CD4-positive, alpha-beta T cell (primary cell): ENCODE data around the gene AUTS2. TPM values are rescaled to one million over a fixed set of nuclear protein-coding genes. Genes with fewer than 3 reads are reported as not detected.

ENCODE experiments used
- ATAC-seq: fragments of 200-7000 bp; cut with Tn5 transposase; one replicate; pipeline ENCODE4 v1.10.0; 2022; ENCODE audit warnings: mild to moderate bottlenecking; ENCODE audit not compliant: poor library complexity
- CTCF ChIA-PET: fragments of 350-600 bp; sonication (Branson Sonifier 250); formaldehyde crosslinking; loops from one replicate; lab custom pipeline; 2021; ENCODE audit warnings: antibody characterized with exemption, inconsistent platforms; lab: Charles Lee
- POLR2A ChIA-PET: fragments of 350-600 bp; sonication (Branson Sonifier 250); formaldehyde crosslinking; loops from one replicate; lab custom pipeline; 2021; ENCODE audit warnings: antibody characterized with exemption, inconsistent platforms; lab: Charles Lee
- DNase-seq, 14 experiments: peaks; one replicate each; pipeline ENCODE4 v3.0.0-alpha.2; 2013 to 2020; ENCODE audit warnings: mixed read lengths in 2 of 14
- H3K27ac ChIP-seq, 2 donors: one replicate each; pipeline versions ENCODE4 v1.5.1 to v1.7.0; 2013; ENCODE audit warnings: low read length in 2 of 2, low read depth in 1 of 2, mild to moderate bottlenecking in 1 of 2
- H3K27me3 ChIP-seq, 2 experiments: 1 replicate in 1 of 2; 2 replicates in 1 of 2; pipeline versions ENCODE4 v1.6.1 to v1.7.0; 2013; ENCODE audit warnings: low read length in 2 of 2, control low read depth in 1 of 2, mild to moderate bottlenecking in 1 of 2, moderate library complexity in 1 of 2; ENCODE audit not compliant: insufficient read depth in 2 of 2, control insufficient read depth in 1 of 2
- H3K36me3 ChIP-seq: one replicate; pipeline ENCODE4 v1.6.1; 2013; ENCODE audit warnings: low read length, control low read depth; ENCODE audit not compliant: insufficient read depth
- H3K4me1 ChIP-seq: one replicate; pipeline ENCODE4 v1.6.1; 2013; ENCODE audit warnings: low read length, control low read depth; ENCODE audit not compliant: insufficient read depth
- H3K4me3 ChIP-seq: one replicate; pipeline ENCODE4 v1.5.1; 2013; ENCODE audit warnings: mild to moderate bottlenecking, low read length, moderate library complexity
- H3K9me3 ChIP-seq, 2 experiments: 1 replicate in 1 of 2; 2 replicates in 1 of 2; pipeline versions ENCODE4 v1.6.1 to v1.7.0; 2013; ENCODE audit warnings: low read length in 2 of 2, mild to moderate bottlenecking in 2 of 2, control low read depth in 1 of 2, moderate library complexity in 1 of 2; ENCODE audit not compliant: control insufficient read depth in 1 of 2, insufficient read depth in 1 of 2
- H3K27ac Mint-ChIP-seq: one replicate; pipeline ENCODE4 v1.8.0; 2020; ENCODE audit warnings: mixed read lengths
- H3K27me3 Mint-ChIP-seq: one replicate; pipeline ENCODE4 v1.8.0; 2021; ENCODE audit warnings: mixed read lengths
- H3K36me3 Mint-ChIP-seq: one replicate; pipeline ENCODE4 v1.8.0; 2021; ENCODE audit warnings: low read depth, mixed read lengths
- H3K4me1 Mint-ChIP-seq: one replicate; pipeline ENCODE4 v1.8.0; 2021; ENCODE audit warnings: low read depth, mixed read lengths
- H3K4me3 Mint-ChIP-seq: one replicate; pipeline ENCODE4 v1.8.0; 2020; ENCODE audit warnings: mild to moderate bottlenecking, mixed read lengths
- H3K9me3 Mint-ChIP-seq: one replicate; pipeline ENCODE4 v1.8.0; 2020; ENCODE audit warnings: mixed read lengths
- intact Hi-C, 2 experiments: fragments of 100-400 bp; cut with DNase I in 1 of 2; cut with micrococcal nuclease in 1 of 2; formaldehyde crosslinking; loops; one replicate each; pipeline versions ENCODE4 v1.15.1 to v1.9.0; 2023 to 2025; cut with DNase I, micrococcal nuclease
- total RNA-seq, 174 experiments: library from RNA in 2 of 174; stranded (reverse) in 2 of 174; gene quantifications; one replicate each; pipeline ENCODE4 v1.2.3 and lab custom pipeline; 2021 to 2026
- TF ChIP-seq, protein P1 (sequence below): fragments of 200-600 bp; IDR thresholded peaks from one replicate; pipeline ENCODE4 v1.8.0; 2022; ENCODE audit warnings: antibody characterized with exemption, mild to moderate bottlenecking

AUTS2 gene
- total RNA-seq, 2 experiments from 2014 or later = 43.6 to 47.6 TPM

DNA sequence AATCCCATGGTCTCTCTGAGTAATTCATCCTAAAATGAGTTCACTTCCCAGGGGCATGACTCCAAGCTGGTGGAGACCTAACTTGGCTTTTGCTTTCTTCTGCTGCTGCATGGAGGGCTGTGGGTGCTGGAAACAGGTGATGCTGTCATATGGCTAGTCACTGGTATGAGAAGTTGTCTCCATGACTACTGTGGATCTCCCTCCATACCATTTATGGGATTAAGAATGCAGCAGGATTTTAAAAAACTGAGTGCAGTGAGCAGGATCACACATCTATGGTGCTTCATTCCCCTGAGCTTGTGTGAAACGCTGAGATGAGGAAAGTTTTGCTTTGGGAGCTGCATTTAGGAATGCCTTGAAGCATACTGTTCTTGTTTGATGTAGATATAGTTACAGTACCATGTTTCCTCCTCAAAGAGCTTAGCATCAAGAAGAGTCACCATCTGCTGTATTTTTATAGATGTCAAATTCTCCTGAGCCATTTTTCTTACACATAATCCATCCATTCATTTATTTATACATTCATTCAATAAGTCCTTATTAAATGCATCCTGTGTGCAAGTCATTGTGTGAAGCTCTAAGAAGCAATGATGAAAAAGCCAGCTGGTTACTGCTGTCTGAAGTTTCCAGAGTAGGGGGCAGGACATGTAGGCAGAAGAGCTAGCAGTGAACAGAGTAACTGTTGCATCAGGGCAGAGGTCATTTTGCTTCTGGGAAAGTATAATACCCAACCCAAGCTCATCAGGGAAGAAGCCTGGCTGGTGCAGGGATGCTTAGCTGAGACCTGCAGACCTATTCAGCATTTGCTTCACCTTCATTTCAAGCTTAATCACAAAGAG is 534.8 kb downstream of the AUTS2 start:
- POLR2A ChIA-PET = no interaction called here
- no peak for DNase-seq
- ATAC-seq = no peak
- CTCF ChIA-PET = no interaction called here
- Histone ChIP-seq H3K27me3 (no peaks in the 10 kb centered on the region), H3K27ac (no peak overlapping the region), H3K4me3 (no peak overlapping the region), H3K36me3 (no peaks in the 10 kb centered on the region), H3K9me3 (no peaks in the 10 kb centered on the region), H3K4me1 (no peaks in the 10 kb centered on the region)
- H3K9me3 Mint-ChIP-seq = no peaks in the 10 kb centered on the region
- no peaks in the 10 kb centered on the region for H3K36me3 Mint-ChIP-seq
- no peak overlapping the region for H3K4me3 Mint-ChIP-seq
- H3K4me1 Mint-ChIP-seq = no peaks in the 10 kb centered on the region
- H3K27me3 Mint-ChIP-seq = no peaks in the 10 kb centered on the region
- H3K27ac Mint-ChIP-seq = no peak overlapping the region
- TF ChIP-seq, protein P1, sequence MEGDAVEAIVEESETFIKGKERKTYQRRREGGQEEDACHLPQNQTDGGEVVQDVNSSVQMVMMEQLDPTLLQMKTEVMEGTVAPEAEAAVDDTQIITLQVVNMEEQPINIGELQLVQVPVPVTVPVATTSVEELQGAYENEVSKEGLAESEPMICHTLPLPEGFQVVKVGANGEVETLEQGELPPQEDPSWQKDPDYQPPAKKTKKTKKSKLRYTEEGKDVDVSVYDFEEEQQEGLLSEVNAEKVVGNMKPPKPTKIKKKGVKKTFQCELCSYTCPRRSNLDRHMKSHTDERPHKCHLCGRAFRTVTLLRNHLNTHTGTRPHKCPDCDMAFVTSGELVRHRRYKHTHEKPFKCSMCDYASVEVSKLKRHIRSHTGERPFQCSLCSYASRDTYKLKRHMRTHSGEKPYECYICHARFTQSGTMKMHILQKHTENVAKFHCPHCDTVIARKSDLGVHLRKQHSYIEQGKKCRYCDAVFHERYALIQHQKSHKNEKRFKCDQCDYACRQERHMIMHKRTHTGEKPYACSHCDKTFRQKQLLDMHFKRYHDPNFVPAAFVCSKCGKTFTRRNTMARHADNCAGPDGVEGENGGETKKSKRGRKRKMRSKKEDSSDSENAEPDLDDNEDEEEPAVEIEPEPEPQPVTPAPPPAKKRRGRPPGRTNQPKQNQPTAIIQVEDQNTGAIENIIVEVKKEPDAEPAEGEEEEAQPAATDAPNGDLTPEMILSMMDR = no peak
- intact Hi-C loops = no loop called here

DNA sequence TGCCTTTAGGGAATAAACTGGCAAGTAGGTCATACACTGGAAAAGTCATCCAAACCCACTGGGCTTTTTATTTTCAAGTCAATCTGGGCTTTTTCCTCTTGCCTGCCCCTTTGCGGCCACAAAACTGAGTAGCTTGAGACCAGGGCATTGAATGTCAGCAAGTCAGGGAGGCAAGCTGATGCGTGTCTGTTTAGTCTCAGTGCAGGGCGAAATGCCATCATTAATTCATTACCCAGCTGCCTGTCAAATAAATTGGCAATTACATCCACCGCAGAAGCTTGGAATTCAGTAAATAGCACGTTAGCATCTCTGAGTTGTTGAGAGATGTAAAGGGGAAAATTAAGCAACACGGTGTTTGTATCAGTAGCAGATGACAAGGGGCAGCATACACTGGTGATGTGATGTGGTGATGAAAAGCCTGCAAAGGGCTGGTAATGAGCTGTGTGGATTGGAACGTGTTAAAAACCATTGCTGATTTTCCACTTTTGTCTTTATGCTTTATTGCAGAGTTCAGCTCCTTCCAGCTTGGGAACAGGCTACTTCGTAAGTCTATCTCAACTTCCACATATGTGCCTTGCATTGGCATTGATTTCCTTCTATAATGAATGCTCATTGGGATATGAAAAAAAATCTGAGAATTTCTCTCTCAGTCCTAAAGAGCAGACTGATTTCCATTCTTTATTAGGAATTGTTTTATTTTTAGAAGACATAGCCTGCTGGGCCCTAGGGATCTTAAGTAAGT is 535.9 kb downstream of the AUTS2 start:
- Histone ChIP-seq H3K4me1 (no peaks in the 10 kb centered on the region), H3K4me3 (no peak overlapping the region), H3K27ac (no peak overlapping the region), H3K27me3 (no peaks in the 10 kb centered on the region), H3K36me3 (no peaks in the 10 kb centered on the region), H3K9me3 (no peaks in the 10 kb centered on the region)
- no peak overlapping the region for H3K4me3 Mint-ChIP-seq
- no peak for ATAC-seq
- ChIA-PET CTCF (no interaction called here), POLR2A (interaction anchor here (0.5 kb wide), 1 partner anchor 8 kb away, joined by 3 read pairs; no protein-coding TSS in a partner anchor)
- H3K27ac Mint-ChIP-seq = no peak overlapping the region
- H3K4me1 Mint-ChIP-seq = no peaks in the 10 kb centered on the region
- H3K9me3 Mint-ChIP-seq = no peaks in the 10 kb centered on the region
- TF ChIP-seq, protein P1 = no peak
- H3K36me3 Mint-ChIP-seq = no peaks in the 10 kb centered on the region
- DNase-seq = no peak
- H3K27me3 Mint-ChIP-seq = no peaks in the 10 kb centered on the region
- intact Hi-C loops = no loop called here

DNA sequence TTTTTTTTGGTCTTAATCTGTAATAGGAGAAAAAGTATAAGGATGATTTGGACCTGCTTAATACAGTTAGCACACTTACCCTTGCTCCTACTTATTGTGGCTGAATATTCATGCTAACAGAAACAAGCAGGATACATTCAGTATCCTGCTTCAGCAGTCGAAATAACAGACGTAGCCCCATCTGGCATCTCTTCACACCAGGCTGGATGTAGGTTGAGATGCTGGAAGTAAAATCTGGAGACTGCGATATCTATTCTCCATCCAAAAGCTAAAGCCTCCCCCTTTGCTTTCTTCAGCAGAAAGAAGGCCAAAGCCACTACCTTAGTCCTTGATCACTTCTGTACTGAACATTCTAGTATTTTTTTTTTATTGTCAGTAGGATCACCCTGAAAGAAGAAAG is 537.4 kb downstream of the AUTS2 start:
- H3K36me3 Mint-ChIP-seq = no peaks in the 10 kb centered on the region
- Histone ChIP-seq H3K4me3 (no peak overlapping the region), H3K4me1 (no peaks in the 10 kb centered on the region), H3K36me3 (no peaks in the 10 kb centered on the region), H3K27me3 (no peaks in the 10 kb centered on the region), H3K9me3 (peaks cover 0 to 3% of the 10 kb centered on the region in 2 experiments), H3K27ac (no peak overlapping the region)
- CTCF ChIA-PET = no interaction called here
- ATAC-seq = no peak
- TF ChIP-seq, protein P1 = no peak
- H3K4me3 Mint-ChIP-seq = no peak overlapping the region
- no peaks in the 10 kb centered on the region for H3K4me1 Mint-ChIP-seq
- DNase-seq = no peak
- POLR2A ChIA-PET = no interaction called here
- intact Hi-C loops = no loop called here
- H3K9me3 Mint-ChIP-seq = no peaks in the 10 kb centered on the region
- no peaks in the 10 kb centered on the region for H3K27me3 Mint-ChIP-seq
- no peak overlapping the region for H3K27ac Mint-ChIP-seq
